H9 (cell line): ENCODE data around the gene MINDY4B. TPM values are rescaled to one million over a fixed set of nuclear protein-coding genes. Genes with fewer than 3 reads are reported as not detected.

Source experiments
- DNase-seq: peaks from one replicate; pipeline ENCODE4 v3.0.0-alpha.2; 2017
- H2AFZ ChIP-seq: one replicate; pipeline ENCODE4 v1.6.1; 2013; ENCODE audit warnings: mild to moderate bottlenecking, low read length, control low read depth, moderate library complexity
- H2AK5ac ChIP-seq: 2 replicates; pipeline ENCODE4 v1.6.1; 2013; ENCODE audit warnings: low read length, control low read depth, mixed read lengths; ENCODE audit not compliant: insufficient read length
- H2BK120ac ChIP-seq: one replicate; pipeline ENCODE4 v1.6.1; 2013; ENCODE audit warnings: low read depth, mild to moderate bottlenecking, low read length, control low read depth, inconsistent platforms; ENCODE audit not compliant: poor library complexity, severe bottlenecking
- H2BK12ac ChIP-seq: 2 replicates; pipeline ENCODE4 v1.6.1; 2013; ENCODE audit warnings: low read length, control low read depth, mixed read lengths, low read depth; ENCODE audit not compliant: insufficient read length
- H2BK15ac ChIP-seq: 2 replicates; pipeline ENCODE4 v1.6.1; 2013; ENCODE audit warnings: low read depth, low read length, control low read depth
- H2BK20ac ChIP-seq: one replicate; pipeline ENCODE4 v1.6.1; 2013; ENCODE audit warnings: low read depth, mild to moderate bottlenecking, low read length, control low read depth, inconsistent platforms; ENCODE audit not compliant: poor library complexity, severe bottlenecking
- H2BK5ac ChIP-seq: 2 replicates; pipeline ENCODE4 v1.6.1; 2013; ENCODE audit warnings: low read length, control low read depth, mixed read lengths; ENCODE audit not compliant: insufficient read length
- H3K14ac ChIP-seq: 2 replicates; pipeline ENCODE4 v1.6.1; 2013; ENCODE audit warnings: low read length, control low read depth; ENCODE audit not compliant: insufficient read depth
- H3K18ac ChIP-seq: 2 replicates; pipeline ENCODE4 v1.6.1; 2013; ENCODE audit warnings: low read depth, mild to moderate bottlenecking, mixed read lengths, low read length, control low read depth; ENCODE audit not compliant: insufficient read length
- H3K23ac ChIP-seq: 2 replicates; pipeline ENCODE4 v1.6.1; 2013; ENCODE audit warnings: low read length, control low read depth, mixed read lengths, low read depth; ENCODE audit not compliant: insufficient read length
- H3K23me2 ChIP-seq: 2 replicates; pipeline ENCODE4 v1.6.1; 2013; ENCODE audit warnings: low read depth, mild to moderate bottlenecking, mixed read lengths, low read length, control low read depth; ENCODE audit not compliant: insufficient read length, poor library complexity, severe bottlenecking
- H3K27ac ChIP-seq: 2 replicates; pipeline ENCODE4 v1.5.1; 2013; ENCODE audit warnings: low read length, control low read depth, mixed read lengths, low read depth; ENCODE audit not compliant: insufficient read length
- H3K27me3 ChIP-seq: 2 replicates; pipeline ENCODE4 v1.6.1; 2013; ENCODE audit warnings: low read length, control low read depth, inconsistent platforms; ENCODE audit not compliant: insufficient read depth
- H3K4ac ChIP-seq: 2 replicates; pipeline ENCODE4 v1.6.1; 2013; ENCODE audit warnings: low read depth, mild to moderate bottlenecking, control low read depth, inconsistent platforms, low read length, moderate library complexity
- H3K4me1 ChIP-seq: 2 replicates; pipeline ENCODE4 v1.6.1; 2013; ENCODE audit warnings: low read length, control low read depth, inconsistent platforms; ENCODE audit not compliant: insufficient read depth
- H3K4me2 ChIP-seq: 2 replicates; pipeline ENCODE4 v1.6.1; 2013; ENCODE audit warnings: low read length, control low read depth, mixed read lengths; ENCODE audit not compliant: insufficient read length, insufficient read depth
- H3K56ac ChIP-seq: 2 replicates; pipeline ENCODE4 v1.6.1; 2013; ENCODE audit warnings: low read depth, mild to moderate bottlenecking, mixed read lengths, low read length, control low read depth; ENCODE audit not compliant: insufficient read length
- H3K79me1 ChIP-seq: 2 replicates; pipeline ENCODE4 v1.6.1; 2013; ENCODE audit warnings: low read depth, mild to moderate bottlenecking, moderate library complexity, low read length, control low read depth, inconsistent platforms; ENCODE audit not compliant: insufficient read depth, poor library complexity, severe bottlenecking
- H3K79me2 ChIP-seq: 2 replicates; pipeline ENCODE4 v1.6.1; 2013; ENCODE audit warnings: low read length, control low read depth, inconsistent platforms; ENCODE audit not compliant: insufficient read depth
- H3K9ac ChIP-seq: 2 replicates; pipeline ENCODE4 v1.6.1; 2013; ENCODE audit warnings: low read length, control low read depth, mixed read lengths; ENCODE audit not compliant: insufficient read length; ENCODE audit errors: extremely low read depth
- H3K9me3 ChIP-seq: one replicate; pipeline ENCODE4 v1.6.1; 2013; ENCODE audit warnings: low read depth, low read length, inconsistent platforms; ENCODE audit not compliant: control insufficient read depth
- H3T11ph ChIP-seq: one replicate; pipeline ENCODE4 v1.6.1; 2013; ENCODE audit warnings: mild to moderate bottlenecking, low read length, control low read depth, inconsistent platforms
- H4K20me1 ChIP-seq: one replicate; pipeline ENCODE4 v1.6.1; 2013; ENCODE audit not compliant: control insufficient read depth, insufficient read length, insufficient read depth
- H4K5ac ChIP-seq: 2 replicates; pipeline ENCODE4 v1.6.1; 2013; ENCODE audit warnings: low read depth, mild to moderate bottlenecking, mixed read lengths, low read length, control low read depth; ENCODE audit not compliant: insufficient read length
- H4K8ac ChIP-seq: replicated peaks from 2 replicates; pipeline ENCODE4 v1.6.1; 2013; ENCODE audit warnings: low read length, control low read depth, mixed read lengths, low read depth; ENCODE audit not compliant: insufficient read length
- H4K91ac ChIP-seq: 2 replicates; pipeline ENCODE4 v1.6.1; 2013; ENCODE audit warnings: low read depth, mild to moderate bottlenecking, moderate library complexity, mixed read lengths, low read length, control low read depth; ENCODE audit not compliant: insufficient read length
- H3K27ac Mint-ChIP-seq, 3 experiments: 2 replicates in 2 of 3; 3 replicates in 1 of 3; pipeline ENCODE4 v1.8.0; 2020 to 2021; ENCODE audit warnings: mixed read lengths in 3 of 3, mild to moderate bottlenecking in 1 of 3, moderate library complexity in 1 of 3
- H3K27me3 Mint-ChIP-seq: 2 replicates; pipeline ENCODE4 v1.8.0; 2021; ENCODE audit warnings: low read depth, mild to moderate bottlenecking, moderate library complexity, mixed read lengths
- H3K36me3 Mint-ChIP-seq, 3 experiments: 2 replicates in 2 of 3; 3 replicates in 1 of 3; pipeline ENCODE4 v1.8.0; 2020 to 2021; ENCODE audit warnings: low read depth in 3 of 3, mixed read lengths in 3 of 3; ENCODE audit not compliant: insufficient read depth in 1 of 3
- H3K4me1 Mint-ChIP-seq, 2 experiments: 2 replicates each; pipeline ENCODE4 v1.8.0; 2020; ENCODE audit warnings: mixed read lengths in 2 of 2
- H3K4me3 Mint-ChIP-seq, 2 experiments: 2 replicates in 1 of 2; 3 replicates in 1 of 2; pipeline ENCODE4 v1.8.0; 2020 to 2021; ENCODE audit warnings: mild to moderate bottlenecking in 2 of 2, mixed read lengths in 2 of 2, moderate library complexity in 1 of 2
- H3K9me3 Mint-ChIP-seq, 2 experiments: 2 replicates in 1 of 2; 3 replicates in 1 of 2; pipeline ENCODE4 v1.8.0; 2020; ENCODE audit warnings: mild to moderate bottlenecking in 2 of 2, mixed read lengths in 2 of 2, moderate library complexity in 1 of 2
- WGBS: extraction: QIAGEN DNeasy Blood & Tissue Kit; methylation state at CpG from one replicate; pipeline ENCODE4 v1.1.7; 2013; ENCODE audit warnings: missing lambda C conversion rate, low lambda C conversion rate, mixed read lengths; ENCODE audit not compliant: insufficient read length; ENCODE audit errors: extremely low coverage; 5-methylcytosine and 5-hydroxymethylcytosine counted together
- total RNA-seq: library from RNA; stranded (reverse); gene quantifications from 2 replicates; pipeline ENCODE4 v1.2.1, GENCODE V29; 2021
- TF ChIP-seq, protein P1 (sequence below): fragments of 200-600 bp; sonication (generic); conservative IDR thresholded peaks from 3 replicates; pipeline ENCODE4 v1.8.0; 2021; ENCODE audit warnings: antibody characterized with exemption, mild to moderate bottlenecking

The MINDY4B gene
- total RNA-seq, 1 experiment from 2014 or later, result not detected

DNA sequence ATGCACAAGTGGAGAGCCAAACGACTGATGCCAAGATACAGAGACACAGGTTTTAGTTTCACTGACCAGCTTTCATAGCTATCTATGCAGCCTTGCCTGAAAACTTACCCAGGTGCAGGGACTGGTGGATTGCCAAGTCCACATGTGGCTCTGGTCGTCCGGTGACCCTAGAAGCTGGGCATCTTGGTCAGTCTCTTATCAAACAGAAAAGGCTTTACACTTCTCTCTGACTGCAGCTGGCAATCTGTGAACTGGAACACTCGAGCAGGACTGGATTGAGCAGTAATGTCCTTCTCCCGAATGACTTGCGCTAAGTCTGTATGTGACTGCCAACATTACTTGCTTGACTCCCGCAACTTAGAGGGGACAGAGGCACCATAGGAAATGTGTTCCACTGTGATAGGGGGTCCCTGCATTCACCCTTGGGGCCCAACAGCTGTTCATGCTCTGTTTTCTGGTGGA lies 79.3 kb downstream of the MINDY4B start:
- H3K14ac ChIP-seq, result no peak overlapping the region
- H3K23ac ChIP-seq, result no peak overlapping the region
- no peaks in the 10 kb centered on the region for H3K79me2 ChIP-seq
- no peak overlapping the region for H2AFZ ChIP-seq
- H3K4me3 Mint-ChIP-seq, result no peak overlapping the region
- H2BK12ac ChIP-seq, result no peak overlapping the region
- H4K5ac ChIP-seq, result no peak overlapping the region
- no peaks in the 10 kb centered on the region for H3K23me2 ChIP-seq
- no peak overlapping the region for H3K56ac ChIP-seq
- peaks cover 9% of the 10 kb centered on the region for H3K27me3 Mint-ChIP-seq
- H3K9me3 ChIP-seq, result no peaks in the 10 kb centered on the region
- H2BK15ac ChIP-seq, result no peak overlapping the region
- DNase-seq, result no peak
- H3T11ph ChIP-seq, result no peak overlapping the region
- peaks cover 7 to 8% of the 10 kb centered on the region in 2 experiments; a peak in 4 of 5 replicates for H3K9me3 Mint-ChIP-seq
- no peak overlapping the region for H3K18ac ChIP-seq
- peaks cover 9 to 10% of the 10 kb centered on the region in 2 experiments for H3K4me1 Mint-ChIP-seq
- H3K4me1 ChIP-seq, result no peaks in the 10 kb centered on the region
- no peak overlapping the region for H3K27ac Mint-ChIP-seq
- no peak overlapping the region for H3K27ac ChIP-seq
- H3K27me3 ChIP-seq, result no peaks in the 10 kb centered on the region
- H3K9ac ChIP-seq, result no peak overlapping the region
- H2AK5ac ChIP-seq, result no peak overlapping the region
- H4K20me1 ChIP-seq, result no peaks in the 10 kb centered on the region
- no peak overlapping the region for H4K91ac ChIP-seq
- H3K4ac ChIP-seq, result no peak overlapping the region
- no peak overlapping the region for H2BK5ac ChIP-seq
- no peak overlapping the region for H2BK120ac ChIP-seq
- no peak overlapping the region for H4K8ac ChIP-seq
- no CpG with 5 or more reads among the region's 7 CpGs for WGBS
- no peaks in the 10 kb centered on the region for H3K79me1 ChIP-seq
- TF ChIP-seq, protein P1, sequence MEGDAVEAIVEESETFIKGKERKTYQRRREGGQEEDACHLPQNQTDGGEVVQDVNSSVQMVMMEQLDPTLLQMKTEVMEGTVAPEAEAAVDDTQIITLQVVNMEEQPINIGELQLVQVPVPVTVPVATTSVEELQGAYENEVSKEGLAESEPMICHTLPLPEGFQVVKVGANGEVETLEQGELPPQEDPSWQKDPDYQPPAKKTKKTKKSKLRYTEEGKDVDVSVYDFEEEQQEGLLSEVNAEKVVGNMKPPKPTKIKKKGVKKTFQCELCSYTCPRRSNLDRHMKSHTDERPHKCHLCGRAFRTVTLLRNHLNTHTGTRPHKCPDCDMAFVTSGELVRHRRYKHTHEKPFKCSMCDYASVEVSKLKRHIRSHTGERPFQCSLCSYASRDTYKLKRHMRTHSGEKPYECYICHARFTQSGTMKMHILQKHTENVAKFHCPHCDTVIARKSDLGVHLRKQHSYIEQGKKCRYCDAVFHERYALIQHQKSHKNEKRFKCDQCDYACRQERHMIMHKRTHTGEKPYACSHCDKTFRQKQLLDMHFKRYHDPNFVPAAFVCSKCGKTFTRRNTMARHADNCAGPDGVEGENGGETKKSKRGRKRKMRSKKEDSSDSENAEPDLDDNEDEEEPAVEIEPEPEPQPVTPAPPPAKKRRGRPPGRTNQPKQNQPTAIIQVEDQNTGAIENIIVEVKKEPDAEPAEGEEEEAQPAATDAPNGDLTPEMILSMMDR, result no peak
- no peak overlapping the region for H3K4me2 ChIP-seq
- H2BK20ac ChIP-seq, result no peak overlapping the region
- H3K36me3 Mint-ChIP-seq, result no peaks in the 10 kb centered on the region; a peak in 2 of 7 replicates
